Measurements from ENCODE around the gene BICDL2.
A peak's percentile ranks its signal among the peaks of the same experiment; 100 is the strongest.

The BICDL2 gene

DNA sequence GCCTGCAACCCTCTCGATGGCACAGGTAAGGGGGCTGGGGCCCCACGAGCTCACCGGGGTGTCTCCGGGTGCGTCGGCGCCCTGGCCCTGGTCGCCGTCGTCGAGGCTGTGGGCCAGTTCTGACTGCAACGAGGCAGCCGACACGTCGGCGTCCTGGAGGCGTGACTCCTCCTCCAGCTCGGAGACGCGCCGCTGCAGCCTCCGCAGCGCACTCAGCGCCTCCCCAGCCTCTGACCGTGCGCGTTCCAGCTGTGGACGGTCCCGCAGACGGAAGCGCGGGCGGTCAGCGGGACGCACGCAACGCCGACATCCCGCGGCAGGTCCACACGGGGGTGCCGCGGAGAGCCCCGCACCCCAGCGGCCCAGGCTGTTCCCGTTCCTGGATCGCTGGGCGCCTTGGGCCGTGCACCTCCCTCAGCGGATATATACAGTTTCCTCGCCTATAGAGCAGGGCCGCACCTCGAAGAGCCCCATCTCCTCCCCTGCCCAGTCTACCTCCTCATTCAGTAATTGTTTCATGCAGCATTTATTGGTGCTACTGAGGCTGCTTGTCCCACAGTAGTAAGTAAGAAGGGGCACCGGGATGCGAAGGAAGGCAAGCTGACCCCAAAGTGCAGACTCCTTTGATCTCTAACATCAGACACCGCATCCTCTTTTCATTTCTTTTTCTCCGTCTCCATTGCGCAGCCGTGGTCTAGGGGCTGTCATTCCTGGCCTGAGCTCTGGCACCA, 7.1 kb downstream of the BICDL2 start:
- H3K4me3 ChIP-seq: peak overlapping the region; percentile 55

DNA sequence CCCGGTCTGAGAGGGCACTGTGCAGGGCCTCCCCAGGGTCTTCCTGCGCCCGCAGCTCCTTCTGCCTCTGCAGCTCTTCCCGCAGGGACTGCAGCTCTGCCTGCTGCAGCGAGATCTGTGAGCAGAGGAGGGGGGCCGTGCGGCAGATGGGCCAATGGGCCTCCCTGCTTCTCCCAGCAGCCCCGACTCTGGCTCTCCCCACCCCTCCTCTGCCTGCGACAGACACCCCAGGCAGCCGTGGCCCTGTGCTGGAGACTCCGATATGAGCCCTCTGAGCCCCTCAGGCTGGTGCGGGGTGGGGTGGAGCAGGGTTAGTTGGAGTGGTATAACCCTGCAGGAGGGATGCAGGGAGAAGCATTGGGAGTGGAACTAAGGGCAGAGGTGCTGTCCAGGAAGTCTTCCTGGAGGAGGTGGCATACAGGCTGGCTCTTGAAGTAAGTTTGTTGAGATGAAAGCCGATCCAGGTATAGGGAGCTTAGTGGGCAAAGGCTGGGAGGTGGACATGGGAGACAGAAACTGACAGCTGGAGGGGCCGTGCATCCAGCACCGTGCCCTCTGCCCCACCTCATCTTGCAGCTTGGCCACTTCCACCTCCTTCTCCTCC, 7.9 kb downstream of the BICDL2 start:
- TF ChIP-seq, protein P1, sequence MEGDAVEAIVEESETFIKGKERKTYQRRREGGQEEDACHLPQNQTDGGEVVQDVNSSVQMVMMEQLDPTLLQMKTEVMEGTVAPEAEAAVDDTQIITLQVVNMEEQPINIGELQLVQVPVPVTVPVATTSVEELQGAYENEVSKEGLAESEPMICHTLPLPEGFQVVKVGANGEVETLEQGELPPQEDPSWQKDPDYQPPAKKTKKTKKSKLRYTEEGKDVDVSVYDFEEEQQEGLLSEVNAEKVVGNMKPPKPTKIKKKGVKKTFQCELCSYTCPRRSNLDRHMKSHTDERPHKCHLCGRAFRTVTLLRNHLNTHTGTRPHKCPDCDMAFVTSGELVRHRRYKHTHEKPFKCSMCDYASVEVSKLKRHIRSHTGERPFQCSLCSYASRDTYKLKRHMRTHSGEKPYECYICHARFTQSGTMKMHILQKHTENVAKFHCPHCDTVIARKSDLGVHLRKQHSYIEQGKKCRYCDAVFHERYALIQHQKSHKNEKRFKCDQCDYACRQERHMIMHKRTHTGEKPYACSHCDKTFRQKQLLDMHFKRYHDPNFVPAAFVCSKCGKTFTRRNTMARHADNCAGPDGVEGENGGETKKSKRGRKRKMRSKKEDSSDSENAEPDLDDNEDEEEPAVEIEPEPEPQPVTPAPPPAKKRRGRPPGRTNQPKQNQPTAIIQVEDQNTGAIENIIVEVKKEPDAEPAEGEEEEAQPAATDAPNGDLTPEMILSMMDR (IDR thresholded peaks at IDR 0.05): no peak
- Histone ChIP-seq H3K4me3 (no peak overlapping the region), H3K27ac (no peak overlapping the region)
- no peak for DNase-seq (ENCODE audit: low spot score)

More for the DNA sequence above, 7.1 kb downstream of the BICDL2 start:
- DNase-seq (ENCODE audit: low spot score): no peak
- TF ChIP-seq, protein P1 (IDR thresholded peaks at IDR 0.05): no peak
- H3K27ac ChIP-seq: no peak overlapping the region

DNA sequence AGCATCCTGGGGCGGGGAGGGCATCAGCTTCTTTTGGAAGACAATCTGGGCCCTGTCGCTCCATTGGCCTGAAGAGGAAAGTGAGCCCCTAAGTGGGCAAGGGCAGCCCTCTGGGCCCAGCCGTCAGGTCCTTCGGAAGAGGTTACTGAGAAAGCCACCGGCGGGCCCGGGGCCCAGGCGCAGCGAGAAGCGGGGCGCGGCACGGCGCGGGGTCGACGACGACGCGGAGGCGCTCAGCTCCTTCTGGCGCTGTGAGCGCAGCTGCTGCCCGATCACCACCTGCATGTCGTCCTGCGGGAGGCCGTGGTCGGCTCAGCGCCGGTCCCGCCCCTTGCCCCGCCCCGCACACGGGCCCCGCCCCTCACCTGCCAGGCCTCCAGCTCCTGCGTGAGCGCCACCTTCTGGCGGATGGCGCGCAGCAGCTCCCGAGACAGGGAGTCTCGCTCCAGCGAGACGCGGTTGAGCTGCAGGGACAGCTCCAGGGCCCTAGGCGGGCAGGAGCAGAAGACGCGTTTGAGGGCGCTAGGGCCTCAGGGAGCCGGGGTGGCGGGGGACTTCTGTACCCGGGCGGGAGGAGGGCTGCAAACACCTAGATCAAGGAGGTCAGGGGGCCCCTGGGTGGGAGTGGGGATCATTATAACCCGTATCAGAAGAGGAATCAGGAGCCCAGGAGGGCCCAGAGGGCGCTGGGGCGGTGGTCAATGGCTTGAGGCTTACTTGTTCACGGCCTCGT, 8.6 kb downstream of the BICDL2 start:
- DNase-seq (ENCODE audit: low spot score): no peak
- TF ChIP-seq, protein P1 (IDR thresholded peaks at IDR 0.05): no peak
- Histone ChIP-seq H3K27ac (no peak overlapping the region), H3K4me3 (no peak overlapping the region)

DNA sequence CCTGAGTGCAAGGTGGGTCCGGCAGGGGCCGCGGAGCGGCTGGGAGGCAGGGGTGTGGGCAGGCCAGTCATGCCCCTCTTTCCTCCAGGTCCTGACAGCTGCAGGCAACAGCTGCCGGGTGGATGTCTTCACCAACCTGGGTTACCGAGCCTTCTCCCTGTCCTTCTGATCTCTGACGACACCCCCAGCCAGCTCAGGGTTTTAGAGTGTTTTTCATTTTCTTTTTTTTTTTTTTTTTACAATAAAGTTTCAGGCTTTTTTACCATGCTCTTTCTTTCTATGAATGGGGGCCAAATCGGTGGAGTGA, 9.3 kb downstream of the BICDL2 start:
- TF ChIP-seq, protein P1 (IDR thresholded peaks at IDR 0.05): no peak
- DNase-seq (ENCODE audit: low spot score): no peak
- H3K4me3 ChIP-seq: no peak overlapping the region
- H3K27ac ChIP-seq: no peak overlapping the region

DNA sequence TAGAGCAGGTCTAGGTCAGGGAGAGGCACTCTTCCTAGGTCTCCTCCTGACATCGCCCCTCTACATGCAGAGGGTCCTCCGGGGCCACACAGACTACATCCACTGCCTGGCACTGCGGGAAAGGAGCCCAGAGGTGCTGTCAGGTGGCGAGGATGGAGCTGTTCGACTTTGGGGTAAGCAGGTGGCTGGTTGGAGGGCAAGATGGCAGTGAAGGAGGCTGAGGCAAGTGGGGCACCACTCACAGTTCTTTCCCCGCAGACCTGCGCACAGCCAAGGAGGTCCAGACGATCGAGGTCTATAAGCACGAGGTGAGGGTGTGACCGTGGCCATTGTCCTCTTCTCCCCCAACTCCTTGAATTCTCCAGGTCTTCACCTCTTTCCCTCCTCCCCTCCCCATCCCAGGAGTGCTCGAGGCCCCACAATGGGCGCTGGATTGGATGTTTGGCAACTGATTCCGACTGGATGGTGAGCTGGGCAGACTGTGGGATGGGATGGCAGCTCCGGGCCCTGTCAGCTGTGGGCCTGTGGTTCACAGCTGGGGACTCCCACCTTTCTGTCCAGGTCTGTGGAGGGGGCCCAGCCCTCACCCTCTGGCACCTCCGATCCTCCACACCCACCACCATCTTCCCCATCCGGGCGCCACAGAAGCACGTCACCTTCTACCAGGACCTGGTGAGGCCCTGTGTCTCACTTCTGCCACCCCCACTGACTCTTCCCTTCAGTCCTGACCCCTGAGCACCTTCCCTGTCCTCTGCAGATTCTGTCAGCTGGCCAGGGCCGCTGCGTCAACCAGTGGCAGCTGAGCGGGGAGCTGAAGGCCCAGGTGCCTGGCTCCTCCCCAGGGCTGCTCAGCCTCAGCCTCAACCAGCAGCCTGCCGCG, 9.9 kb downstream of the BICDL2 start:
- no peak for DNase-seq (ENCODE audit: low spot score)
- no peak overlapping the region for H3K4me3 ChIP-seq
- H3K27ac ChIP-seq: no peak overlapping the region
- TF ChIP-seq, protein P1 (IDR thresholded peaks at IDR 0.05): no peak

DNA sequence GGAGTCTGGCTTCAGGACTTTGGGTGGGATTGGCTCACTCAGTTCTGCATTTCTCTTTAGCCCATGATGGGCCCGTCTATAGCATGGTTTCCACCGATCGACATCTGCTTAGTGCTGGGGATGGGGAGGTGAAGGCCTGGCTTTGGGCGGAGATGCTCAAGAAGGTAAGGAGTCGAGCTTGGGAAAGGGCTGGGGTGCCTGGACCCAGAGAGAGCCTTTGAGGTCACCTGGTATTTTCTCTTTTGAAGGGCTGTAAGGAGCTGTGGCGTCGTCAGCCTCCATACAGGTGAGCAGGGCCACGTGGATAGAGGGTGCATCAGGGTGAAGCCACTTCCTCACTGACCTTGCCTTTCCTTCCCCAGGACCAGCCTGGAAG, 10.8 kb downstream of the BICDL2 start:
- Histone ChIP-seq H3K4me3 (no peak overlapping the region), H3K27ac (no peak overlapping the region)
- DNase-seq (ENCODE audit: low spot score): no peak
- TF ChIP-seq, protein P1 (IDR thresholded peaks at IDR 0.05): no peak

Data from coronary artery (tissue), 2 donors.